ENCODE data around the gene ZNF382. TPM values are rescaled to one million over a fixed set of nuclear protein-coding genes. Genes with fewer than 3 reads are reported as not detected.
A peak's percentile ranks its signal among the peaks of the same experiment; 100 is the strongest.

Gene ZNF382
- total and polyA plus RNA-seq, 10 of the 15 experiments (the other 5 are each of a cell fraction or from before 2014, with no cell fraction given): 0.02 to 0.74 (median 0.55) TPM

GRCh38 chr19:36573020-36573894, 31.9 kb upstream of the ZNF382 start, which contains the start of gene ZNF529 (continued):
- TF ChIP-seq PKNOX1 (IDR thresholded peaks at IDR 0.05) (0 out of 2 replicates have a peak, but pooled peaks have one; percentile 74), BCL3 (IDR thresholded peaks at IDR 0.05; ENCODE audit: borderline replicate concordance, insufficient read depth, low read depth, low read length, poor library complexity, severe bottlenecking) (no peak), CBFB (IDR thresholded peaks at IDR 0.05; ENCODE audit: low read depth) (peak; percentile 91), SREBF1 (IDR thresholded peaks at IDR 0.05; ENCODE audit: low read length) (peak; percentile 93), HDAC6 (IDR thresholded peaks at IDR 0.05; ENCODE audit: unreplicated experiment) (no peak), ETV6 (conservative IDR thresholded peaks at IDR 0.05 in 1 of 2, IDR thresholded peaks at IDR 0.05 in 1 of 2; ENCODE audit: borderline replicate concordance in 1 of 2, low read depth in 1 of 2) (0 out of 4 replicates have a peak, but pooled peaks of 1 of the 2 experiments have one; percentile 27), TCF7 (IDR thresholded peaks at IDR 0.05; ENCODE audit: borderline replicate concordance) (no peak), NR2F1 (conservative IDR thresholded peaks at IDR 0.05) (peak; percentile 89), TBL1XR1 (IDR thresholded peaks at IDR 0.05; ENCODE audit: low read depth, low read length) (peak; percentile 86; the same call in 1 of the 2 replicates), POU2F2 (IDR thresholded peaks at IDR 0.05; ENCODE audit: borderline replicate concordance, low read depth, low read length) (peak; percentile 61; the same call in 2 of the 3 replicates), BHLHE40 (IDR thresholded peaks at IDR 0.05; ENCODE audit: borderline replicate concordance in 1 of 2, low read depth in 2 of 2, low read length in 1 of 2) (peak in 1 of 2 experiments; percentile 69; a peak in 2 of 4 replicates), GATAD2B (conservative IDR thresholded peaks at IDR 0.05; ENCODE audit: low read depth) (no peak; the same call in 1 of the 2 replicates), MXI1 (IDR thresholded peaks at IDR 0.05; ENCODE audit: low read depth, low read length) (peak; percentile 96), CEBPB (IDR thresholded peaks at IDR 0.05; ENCODE audit: borderline replicate concordance in 1 of 2, low read depth in 2 of 2, low read length in 2 of 2) (no peak), RB1 (IDR thresholded peaks at IDR 0.05; ENCODE audit: borderline replicate concordance) (peak; percentile 69; the same call in 1 of the 2 replicates), STAT1 (conservative IDR thresholded peaks at IDR 0.05) (peak; percentile 95), E2F8 (IDR thresholded peaks at IDR 0.05; ENCODE audit: low read depth, partially characterized antibody) (no peak), PAX5 (IDR thresholded peaks at IDR 0.05; ENCODE audit: borderline replicate concordance, low read depth, low read length) (no peak), TCF3 (IDR thresholded peaks at IDR 0.05; ENCODE audit: borderline replicate concordance, insufficient read depth, low read depth, low read length) (0 out of 2 replicates have a peak, but pooled peaks have one; percentile 25), FOXK2 (IDR thresholded peaks at IDR 0.05) (peak; percentile 38; the same call in 1 of the 2 replicates), USF1 (IDR thresholded peaks at IDR 0.05; ENCODE audit: borderline replicate concordance, extremely low read length, insufficient read depth, low read depth, low read length) (no peak), KDM1A (IDR thresholded peaks at IDR 0.05; ENCODE audit: borderline replicate concordance) (no peak), ZSCAN29 (IDR thresholded peaks at IDR 0.05) (no peak)
